IMR-90 (cell line): Measurements from ENCODE around the gene PAF1. TPM values are rescaled to one million over a fixed set of nuclear protein-coding genes. Genes with fewer than 3 reads are reported as not detected.

Source experiments
- ATAC-seq: fragments of 200-7000 bp; cut with Tn5 transposase; 2 replicates; pipeline ENCODE4 v1.9.1; 2020; ENCODE audit warnings: low read depth, mild to moderate bottlenecking, moderate library complexity
- BruUV-seq: library from RNA; stranded (reverse); fragments of 400-500 nt; replicated peaks from 2 replicates; lab custom pipeline; 2021; lab: Mats Ljungman, UMichigan
- CTCF ChIA-PET: fragments of 300-600 bp; formaldehyde crosslinking; extraction: SDS; loops from one replicate; lab custom pipeline; 2021; ENCODE audit warnings: antibody characterized with exemption; lab: Yijun Ruan, JAX
- POLR2A ChIA-PET: fragments of 300-600 bp; sonication (Branson Sonifier 250); formaldehyde crosslinking; loops from one replicate; lab custom pipeline; 2022; ENCODE audit warnings: antibody characterized with exemption; ENCODE audit not compliant: unreplicated experiment; lab: Charles Lee
- DNase-seq: peaks from one replicate; pipeline ENCODE4 v3.0.0; 2013
- H2AFZ ChIP-seq: replicated peaks from 2 replicates; pipeline ENCODE3; 2013; ENCODE audit warnings: low read length, mild to moderate bottlenecking; ENCODE audit not compliant: poor library complexity
- H2AK5ac ChIP-seq: 2 replicates; pipeline ENCODE4 v1.6.1; 2013; ENCODE audit warnings: low read depth, low read length, inconsistent platforms
- H2AK9ac ChIP-seq: replicated peaks from 2 replicates; pipeline ENCODE3; 2013; ENCODE audit warnings: mild to moderate bottlenecking, low read depth, low read length, moderate library complexity; ENCODE audit not compliant: poor library complexity
- H2BK120ac ChIP-seq: 2 replicates; pipeline ENCODE4 v1.6.1; 2013; ENCODE audit warnings: low read depth, low read length, inconsistent platforms
- H2BK15ac ChIP-seq: 3 replicates; pipeline ENCODE4 v1.6.1; 2013; ENCODE audit warnings: low read depth, low read length, inconsistent platforms
- H2BK20ac ChIP-seq: 2 replicates; pipeline ENCODE4 v1.6.1; 2013; ENCODE audit warnings: low read depth, mild to moderate bottlenecking, inconsistent platforms, low read length, moderate library complexity
- H2BK5ac ChIP-seq: 2 replicates; pipeline ENCODE4 v1.6.1; 2013; ENCODE audit warnings: mild to moderate bottlenecking, low read depth, low read length, inconsistent platforms; ENCODE audit not compliant: poor library complexity, severe bottlenecking
- H3K14ac ChIP-seq: replicated peaks from 2 replicates; pipeline ENCODE4 v1.6.1; 2013; ENCODE audit warnings: low read depth, low read length, inconsistent platforms
- H3K18ac ChIP-seq: 2 replicates; pipeline ENCODE4 v1.6.1; 2013; ENCODE audit warnings: low read depth, low read length, control low read depth
- H3K23ac ChIP-seq: 2 replicates; pipeline ENCODE4 v1.6.1; 2013; ENCODE audit warnings: low read depth, low read length, inconsistent platforms
- H3K27ac ChIP-seq: 2 replicates; pipeline ENCODE4 v1.5.1; 2013; ENCODE audit warnings: mild to moderate bottlenecking, control low read depth, low read length; ENCODE audit not compliant: insufficient read depth
- H3K27me3 ChIP-seq: 2 replicates; pipeline ENCODE4 v1.6.1; 2013; ENCODE audit warnings: low read length; ENCODE audit not compliant: control insufficient read depth, insufficient read depth
- H3K36me3 ChIP-seq: 2 replicates; pipeline ENCODE4 v1.6.1; 2013; ENCODE audit warnings: low read length, mixed read lengths; ENCODE audit not compliant: control insufficient read depth, insufficient read depth
- H3K4ac ChIP-seq: 2 replicates; pipeline ENCODE4 v1.6.1; 2013; ENCODE audit warnings: low read depth, low read length, inconsistent platforms
- H3K4me1 ChIP-seq: 2 replicates; pipeline ENCODE4 v1.6.1; 2013; ENCODE audit warnings: low read length, mixed read lengths; ENCODE audit not compliant: control insufficient read depth, insufficient read depth
- H3K4me2 ChIP-seq: 2 replicates; pipeline ENCODE4 v1.6.1; 2013; ENCODE audit warnings: low read depth, mild to moderate bottlenecking, control low read depth, low read length, moderate library complexity
- H3K4me3 ChIP-seq: 2 replicates; pipeline ENCODE4 v1.5.1; 2013; ENCODE audit warnings: low read depth, mild to moderate bottlenecking, control low read depth, low read length, moderate library complexity; ENCODE audit not compliant: insufficient read depth
- H3K56ac ChIP-seq: 2 replicates; pipeline ENCODE4 v1.6.1; 2013; ENCODE audit warnings: low read length, inconsistent platforms; ENCODE audit not compliant: insufficient read depth; ENCODE audit errors: extremely low read depth
- H3K79me1 ChIP-seq, 2 experiments: 2 replicates each; pipeline ENCODE4 v1.6.1; 2013; ENCODE audit warnings: low read length in 2 of 2, inconsistent platforms in 1 of 2, low read depth in 1 of 2
- H3K9ac ChIP-seq: 2 replicates; pipeline ENCODE4 v1.6.1; 2013; ENCODE audit warnings: low read depth, low read length, control low read depth
- H3K9me1 ChIP-seq: 2 replicates; pipeline ENCODE4 v1.6.1; 2013; ENCODE audit warnings: low read length, inconsistent platforms; ENCODE audit not compliant: insufficient read depth
- H3K9me3 ChIP-seq: 2 replicates; pipeline ENCODE4 v1.6.1; 2013; ENCODE audit warnings: low read length; ENCODE audit not compliant: control insufficient read depth, insufficient read depth
- H4K20me1 ChIP-seq: 2 replicates; pipeline ENCODE4 v1.6.1; 2013; ENCODE audit warnings: low read length, inconsistent platforms; ENCODE audit not compliant: insufficient read depth
- H4K5ac ChIP-seq: 2 replicates; pipeline ENCODE4 v1.6.1; 2013; ENCODE audit warnings: mild to moderate bottlenecking, low read depth, low read length, control low read depth
- H4K8ac ChIP-seq, 2 experiments: 2 replicates each; pipeline ENCODE4 v1.6.1; 2013; ENCODE audit warnings: low read depth in 2 of 2, low read length in 2 of 2, control low read depth in 1 of 2, inconsistent platforms in 1 of 2
- H4K91ac ChIP-seq: 2 replicates; pipeline ENCODE4 v1.6.1; 2013; ENCODE audit warnings: low read depth, low read length, inconsistent platforms; ENCODE audit not compliant: insufficient read depth
- NFE2L2 ChIP-seq: fragments of 150-350 bp; IDR thresholded peaks from 2 replicates; pipeline ENCODE4 v1.6.1; 2016; ENCODE audit warnings: low read depth, mild to moderate bottlenecking, low read length
- RAD21 ChIP-seq: IDR thresholded peaks from 2 replicates; pipeline ENCODE4 v1.6.1; 2012; ENCODE audit warnings: low read length, improper control_type of control experiment
- WGBS, 2 experiments: methylation state at CpG; one replicate each; pipeline versions ENCODE4 v1.1.5 to v1.1.7; 2013; ENCODE audit warnings: missing lambda C conversion rate in 2 of 2; ENCODE audit not compliant: insufficient read length in 1 of 2; ENCODE audit errors: extremely low coverage in 2 of 2; 5-methylcytosine and 5-hydroxymethylcytosine counted together
- dilution Hi-C: fragments of 300-500 bp; cut with HindIII; formaldehyde crosslinking; loops from one replicate; pipeline ENCODE4 v1.14.3; 2018; ENCODE audit warnings: low sequenced_read_pairs; ENCODE audit not compliant: unreplicated experiment
- in situ Hi-C: fragments of 300-500 bp; cut with MboI; formaldehyde crosslinking; loops from 3 replicates; pipeline ENCODE4 v1.14.3; 2019; ENCODE audit warnings: low sequenced_read_pairs, inconsistent platforms, mixed read lengths
- intact Hi-C: fragments of 100-400 bp; cut with micrococcal nuclease; formaldehyde crosslinking; loops from 2 replicates; pipeline ENCODE4 v1.10.0; 2022
- polyA plus RNA-seq, 3 experiments: library from polyadenylated mRNA; depleted of rRNA; stranded (reverse); fragments of >200 nt; gene quantifications; 2 replicates each; pipeline ENCODE4 v1.2.3, GENCODE V29; 2012; ENCODE audit warnings: low replicate concordance in 1 of 3
- total RNA-seq: library from RNA; depleted of rRNA; stranded (reverse); fragments of >200 nt; gene quantifications from 2 replicates; pipeline ENCODE4 v1.2.3, GENCODE V29; 2012

PAF1 gene
- total and polyA plus RNA-seq, 2 of the 4 experiments (the other 2 are of a cell fraction): 45.7 to 54.3 TPM

DNA sequence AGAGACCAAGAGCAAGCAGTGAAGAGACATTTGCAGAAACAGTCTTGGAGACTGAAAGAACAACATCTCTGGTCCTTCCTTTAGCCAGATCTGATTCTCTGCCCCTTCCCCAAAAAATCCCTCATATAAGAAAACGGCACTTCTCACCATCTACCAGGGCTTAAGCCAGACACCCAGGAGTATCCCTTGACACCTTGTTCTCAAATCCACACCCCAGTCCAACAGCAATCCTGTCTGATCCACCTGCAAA lies 19.9 kb upstream of the PAF1 start:
- Histone ChIP-seq H3K4me1 (peaks cover 27% of the 10 kb centered on the region), H3K27ac (peak overlapping the region; percentile 97), H3K4me2 (peak overlapping the region; percentile 71; the same call in 1 of the 2 replicates)

More for the DNA sequence above, 19.9 kb upstream of the PAF1 start:
- H3K18ac ChIP-seq: peak overlapping the region; percentile 75; the same call in 1 of the 2 replicates
- WGBS, 2 experiments: 57% methylated on average over 1 of the region's 1 CpG; no CpG with 5 or more reads in 1 of the 2 experiments
- no TSS peak for BruUV-seq
- H4K5ac ChIP-seq: peak overlapping the region; percentile 87
- ATAC-seq: no peak
- H2BK120ac ChIP-seq: peak overlapping the region; percentile 83
- peaks cover 6% of the 10 kb centered on the region; the same call in 1 of the 2 replicates for H3K9me1 ChIP-seq
- in situ Hi-C loops: no loop called here
- H3K14ac ChIP-seq: peak overlapping the region; percentile 99
- H3K56ac ChIP-seq: peak overlapping the region; percentile 59; the same call in 1 of the 2 replicates
- H3K23ac ChIP-seq: peak overlapping the region; percentile 81
- no peak for DNase-seq
- peaks cover 48% of the 10 kb centered on the region for H4K20me1 ChIP-seq
- POLR2A ChIA-PET: interaction anchor here (0.9 to 1.0 kb wide), 2 partner anchors 9 to 13 kb away, joined by 3 to 5 read pairs; no protein-coding TSS in a partner anchor
- intact Hi-C loops: no loop called here
- peak overlapping the region; percentile 98 for H2AK5ac ChIP-seq
- H3K4ac ChIP-seq: peak overlapping the region; percentile 98
- H2BK5ac ChIP-seq: peak overlapping the region; percentile 85
- no peaks in the 10 kb centered on the region for H3K9me3 ChIP-seq
- H2BK15ac ChIP-seq: peak overlapping the region; percentile 40; the same call in 1 of the 3 replicates
- dilution Hi-C loops: no loop called here
- H4K8ac ChIP-seq: peak overlapping the region; percentile 94 to 95; a peak in 3 of 4 replicates
- H2AFZ ChIP-seq: no peak overlapping the region
- H3K27me3 ChIP-seq: no peaks in the 10 kb centered on the region
- peak overlapping the region; percentile 92 for H3K9ac ChIP-seq
- peak overlapping the region; percentile 98 for H4K91ac ChIP-seq
- TF ChIP-seq NFE2L2: 0 out of 2 replicates have a peak, but pooled peaks have one; percentile 1
- TF ChIP-seq RAD21: no peak
- H2AK9ac ChIP-seq: peak overlapping the region; percentile 65
- CTCF ChIA-PET: interaction anchor here (2.3 kb wide), 1 partner anchor 13 kb away, joined by 28 read pairs; no protein-coding TSS in a partner anchor
- H3K4me3 ChIP-seq: no peak overlapping the region
- H3K79me1 ChIP-seq: peaks cover 8 to 45% of the 10 kb centered on the region in 2 experiments; a peak in 3 of 4 replicates
- H3K36me3 ChIP-seq: peaks cover 20% of the 10 kb centered on the region
- H2BK20ac ChIP-seq: peak overlapping the region; percentile 55; the same call in 1 of the 2 replicates
